HG03280 (cell line): ENCODE results near the gene KIDINS220.

Experiments used
- ATAC-seq: cut with Tn5 transposase; IDR thresholded peaks from one replicate; pipeline ENCODE4 v1.9.1; 2021; ENCODE audit warnings: mild to moderate bottlenecking, moderate library complexity; ENCODE audit not compliant: unreplicated experiment

KIDINS220 gene

GRCh38 chr2:8805278-8806210 lies 31.9 kb downstream of the KIDINS220 start:
- no peak for ATAC-seq

GRCh38 chr2:8803658-8804379 lies 33.6 kb downstream of the KIDINS220 start:
- peak; percentile 99 for ATAC-seq

GRCh38 chr2:8802741-8803140 lies 34.7 kb downstream of the KIDINS220 start:
- no peak for ATAC-seq

- ATAC-seq: no peak
Observed at GRCh38 chr2:8800821-8801220, 36.6 kb downstream of the KIDINS220 start.

- ATAC-seq: no peak
Observed at GRCh38 chr2:8800218-8800617, 37.2 kb downstream of the KIDINS220 start.

GRCh38 chr2:8799004-8799403 lies 38.4 kb downstream of the KIDINS220 start:
- no peak for ATAC-seq

GRCh38 chr2:8798393-8798792 lies 39.0 kb downstream of the KIDINS220 start:
- no peak for ATAC-seq

- no peak for ATAC-seq
Observed at GRCh38 chr2:8797682-8798081, 39.7 kb downstream of the KIDINS220 start.

- ATAC-seq: peak; percentile 64
Observed at GRCh38 chr2:8796878-8797550, 40.4 kb downstream of the KIDINS220 start.

GRCh38 chr2:8796315-8796848 lies 41.0 kb downstream of the KIDINS220 start:
- no peak for ATAC-seq

GRCh38 chr2:8794923-8795825 lies 42.2 kb downstream of the KIDINS220 start:
- no peak for ATAC-seq

- ATAC-seq: no peak
Observed at GRCh38 chr2:8790739-8791162, 46.7 kb downstream of the KIDINS220 start.

- ATAC-seq: no peak
Observed at GRCh38 chr2:8786463-8786862, 51.0 kb downstream of the KIDINS220 start.

- ATAC-seq: no peak
Observed at GRCh38 chr2:8779795-8780671, 57.4 kb downstream of the KIDINS220 start.

GRCh38 chr2:8774371-8774770 lies 63.0 kb downstream of the KIDINS220 start:
- ATAC-seq: no peak

GRCh38 chr2:8767324-8767723 lies 70.1 kb downstream of the KIDINS220 start:
- no peak for ATAC-seq

GRCh38 chr2:8761529-8762164 lies 75.8 kb downstream of the KIDINS220 start:
- no peak for ATAC-seq

- no peak for ATAC-seq
Observed at GRCh38 chr2:8756716-8757115, 80.7 kb downstream of the KIDINS220 start.

- ATAC-seq: no peak
Observed at GRCh38 chr2:8756230-8756629, 81.2 kb downstream of the KIDINS220 start.
